Pulmonary artery endothelial cell (primary cell): Measurements from ENCODE around the gene NIPAL4. TPM values are rescaled to one million over a fixed set of nuclear protein-coding genes. Genes with fewer than 3 reads are reported as not detected.
A peak's percentile ranks its signal among the peaks of the same experiment; 100 is the strongest.
"Not testable (repeated sequence)": the region's sequence is repeated elsewhere in the genome, so short reads cannot be mapped to it uniquely, and the experiment has no call there.

ENCODE experiments used
- DNase-seq: peaks from one replicate; pipeline ENCODE4 v3.0.0-alpha.2; 2011; ENCODE audit warnings: low read depth, low spot score
- total RNA-seq: library from RNA; depleted of rRNA; stranded (reverse); fragments of >200 nt; gene quantifications from 2 replicates; pipeline ENCODE4 v1.2.3, GENCODE V29; 2014

The NIPAL4 gene
- total RNA-seq, 1 donor from 2014 or later = not detected

GRCh38 chr5:157463081-157463480 is 3.1 kb downstream of the NIPAL4 start:
- no peak for DNase-seq

- DNase-seq = no peak
Measured at GRCh38 chr5:157463621-157464518, 3.9 kb downstream of the NIPAL4 start.

- no peak for DNase-seq
Measured at GRCh38 chr5:157464519-157465171, 4.6 kb downstream of the NIPAL4 start.

GRCh38 chr5:157468293-157468965 is 8.4 kb downstream of the NIPAL4 start:
- DNase-seq = no peak

- DNase-seq = no peak
Measured at GRCh38 chr5:157469073-157469472, 9.1 kb downstream of the NIPAL4 start.

- no peak for DNase-seq
Measured at GRCh38 chr5:157469687-157470086, 9.7 kb downstream of the NIPAL4 start.

- no peak for DNase-seq
Measured at GRCh38 chr5:157470631-157471030, 10.6 kb downstream of the NIPAL4 start.

GRCh38 chr5:157471709-157472108 is 11.7 kb downstream of the NIPAL4 start:
- DNase-seq = no peak

- DNase-seq = no peak
Measured at GRCh38 chr5:157473383-157474320, 13.6 kb downstream of the NIPAL4 start.

GRCh38 chr5:157475432-157475831 is 15.4 kb downstream of the NIPAL4 start:
- DNase-seq = no peak

- peak; percentile 13 for DNase-seq
Measured at GRCh38 chr5:157476702-157477408, 16.8 kb downstream of the NIPAL4 start.

- DNase-seq = no peak
Measured at GRCh38 chr5:157477814-157478494, 17.9 kb downstream of the NIPAL4 start.

GRCh38 chr5:157478726-157479125 is 18.7 kb downstream of the NIPAL4 start:
- DNase-seq = no peak

GRCh38 chr5:157479166-157479565 is 19.2 kb downstream of the NIPAL4 start:
- no peak for DNase-seq

- no peak for DNase-seq
Measured at GRCh38 chr5:157479612-157480510, 19.8 kb downstream of the NIPAL4 start.

GRCh38 chr5:157481265-157481664 is 21.3 kb downstream of the NIPAL4 start:
- DNase-seq = no peak

GRCh38 chr5:157481666-157482065 is 21.7 kb downstream of the NIPAL4 start:
- DNase-seq = no peak

- DNase-seq = not testable (repeated sequence)
Measured at GRCh38 chr5:157482702-157483101, 22.7 kb downstream of the NIPAL4 start.

- DNase-seq = no peak
Measured at GRCh38 chr5:157484768-157485167, 24.8 kb downstream of the NIPAL4 start.
